ENCODE measurements around the gene ARID5B. TPM values are rescaled to one million over a fixed set of nuclear protein-coding genes. Genes with fewer than 3 reads are reported as not detected.

Gene ARID5B
- total and polyA plus RNA-seq, 2 donors (not counting 3 experiments of a cell fraction or from before 2014, with no cell fraction given): 5.6 to 8.9 TPM

- H3K9me3 ChIP-seq (replicated peaks; ENCODE audit: control insufficient read depth, insufficient read depth, low read length): no peaks in the 10 kb centered on the region
- peak overlapping the region; percentile 83 for H3K4me2 ChIP-seq (ENCODE audit: insufficient read depth, low read length)
- H3K9ac ChIP-seq (replicated peaks; ENCODE audit: extremely low read depth, insufficient read depth, low read length): peak overlapping the region; percentile 82
- DNase-seq (ENCODE audit: low read depth, low spot score) (peak; percentile 69), FAIRE-seq (no peak)
- H3K79me2 ChIP-seq (ENCODE audit: control insufficient read depth, insufficient read depth, low read length): no peaks in the 10 kb centered on the region
- TF ChIP-seq MAX (IDR thresholded peaks at IDR 0.05; ENCODE audit: insufficient read depth, insufficient read length) (no peak), MYC (IDR thresholded peaks at IDR 0.05; ENCODE audit: low read depth, low read length) (no peak), GATA2 (IDR thresholded peaks at IDR 0.05; ENCODE audit: insufficient read depth, insufficient read length, low read depth, low read length) (no peak), FOS (IDR thresholded peaks at IDR 0.05; ENCODE audit: borderline replicate concordance, insufficient read depth, low read length) (no peak), POLR2AphosphoS5 (IDR thresholded peaks at IDR 0.05; ENCODE audit: insufficient read depth, low read depth, low read length) (no peak), EZH2 (IDR thresholded peaks at IDR 0.05; ENCODE audit: borderline replicate concordance, low read depth, low read length, severe bottlenecking) (no peak)
- TF ChIP-seq, protein P1, sequence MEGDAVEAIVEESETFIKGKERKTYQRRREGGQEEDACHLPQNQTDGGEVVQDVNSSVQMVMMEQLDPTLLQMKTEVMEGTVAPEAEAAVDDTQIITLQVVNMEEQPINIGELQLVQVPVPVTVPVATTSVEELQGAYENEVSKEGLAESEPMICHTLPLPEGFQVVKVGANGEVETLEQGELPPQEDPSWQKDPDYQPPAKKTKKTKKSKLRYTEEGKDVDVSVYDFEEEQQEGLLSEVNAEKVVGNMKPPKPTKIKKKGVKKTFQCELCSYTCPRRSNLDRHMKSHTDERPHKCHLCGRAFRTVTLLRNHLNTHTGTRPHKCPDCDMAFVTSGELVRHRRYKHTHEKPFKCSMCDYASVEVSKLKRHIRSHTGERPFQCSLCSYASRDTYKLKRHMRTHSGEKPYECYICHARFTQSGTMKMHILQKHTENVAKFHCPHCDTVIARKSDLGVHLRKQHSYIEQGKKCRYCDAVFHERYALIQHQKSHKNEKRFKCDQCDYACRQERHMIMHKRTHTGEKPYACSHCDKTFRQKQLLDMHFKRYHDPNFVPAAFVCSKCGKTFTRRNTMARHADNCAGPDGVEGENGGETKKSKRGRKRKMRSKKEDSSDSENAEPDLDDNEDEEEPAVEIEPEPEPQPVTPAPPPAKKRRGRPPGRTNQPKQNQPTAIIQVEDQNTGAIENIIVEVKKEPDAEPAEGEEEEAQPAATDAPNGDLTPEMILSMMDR (IDR thresholded peaks at IDR 0.05; ENCODE audit: extremely low read depth in 1 of 2, insufficient read depth in 1 of 2, low read depth in 1 of 2, low read length in 2 of 2): no peak
- ChIA-PET CTCF (interaction anchor here (0.6 to 2.5 kb wide), 16 partner anchors 9 to 1076 kb away, joined by 3 to 19 read pairs (median 3); no protein-coding TSS in a partner anchor), POLR2A (interaction anchor here (0.6 to 0.8 kb wide), 2 partner anchors 22 to 40 kb away, joined by 3 read pairs; no protein-coding TSS in a partner anchor)
- H4K20me1 ChIP-seq (replicated peaks; ENCODE audit: control insufficient read depth, extremely low read depth, insufficient read depth, low read length): no peaks in the 10 kb centered on the region
- H3K27me3 ChIP-seq (ENCODE audit: control insufficient read depth in 2 of 2, insufficient read depth in 2 of 2, low read length in 2 of 2): no peaks in the 10 kb centered on the region
- peaks cover 22% of the 10 kb centered on the region for H3K4me1 ChIP-seq (ENCODE audit: control insufficient read depth, extremely low read depth, insufficient read depth, low read length)
- dilution Hi-C loops (cut with MboI; ENCODE audit: extremely low pct_ligation_motif_present, low sequenced_read_pairs): no loop called here
- H3K27ac ChIP-seq (ENCODE audit: insufficient read depth, low read depth, low read length): peak overlapping the region; percentile 59
- peak overlapping the region; percentile 53 for H2AFZ ChIP-seq (ENCODE audit: low read depth, low read length)
- H3K9me1 ChIP-seq (replicated peaks; ENCODE audit: control insufficient read depth, extremely low read depth, insufficient read depth, low read length): no peaks in the 10 kb centered on the region
- BruUV-seq (replicated peaks): no TSS peak
- intact Hi-C loops (cut with micrococcal nuclease): loop anchor here (1.0 to 10.0 kb wide), 9 partner anchors 39 to 1087 kb away; partner anchors contain the start of gene ZNF365
- H3K36me3 ChIP-seq (ENCODE audit: control insufficient read depth in 2 of 2, extremely low read depth in 1 of 2, insufficient read depth in 2 of 2, low read length in 2 of 2): no peaks in the 10 kb centered on the region
- peak overlapping the region; percentile 26 to 79 (median 65) for H3K4me3 ChIP-seq (replicated peaks in 1 of 3; ENCODE audit: insufficient read depth in 1 of 3, low read depth in 1 of 3, low read length in 3 of 3)
These were observed 2.4 kb downstream of the ARID5B start for GRCh38 chr10:61903928-61904344.

Measured in endothelial cell of umbilical vein (primary cell).